PFSK-1 (cell line): Measurements from ENCODE around the gene RETREG1.

Source experiments
- FOXP2 ChIP-seq: optimal IDR thresholded peaks from 2 replicates; pipeline ENCODE3; 2011; ENCODE audit warnings: borderline replicate concordance, control low read depth, inconsistent platforms; ENCODE audit not compliant: insufficient read depth; ENCODE audit errors: extremely low read length, extremely low read depth
- POLR2AphosphoS5 ChIP-seq: IDR thresholded peaks from 2 replicates; pipeline ENCODE4 v1.6.1; 2012; ENCODE audit warnings: low read depth, mild to moderate bottlenecking, control low read depth, low read length, moderate library complexity
- SIN3A ChIP-seq: IDR thresholded peaks from 2 replicates; pipeline ENCODE4 v1.6.1; 2012; ENCODE audit warnings: mild to moderate bottlenecking, low read length, moderate library complexity, borderline replicate concordance; ENCODE audit not compliant: insufficient read depth
- TAF1 ChIP-seq: IDR thresholded peaks from 2 replicates; pipeline ENCODE4 v1.6.1; 2012; ENCODE audit warnings: low read length, control low read depth, borderline replicate concordance; ENCODE audit not compliant: insufficient read depth
- TF ChIP-seq, protein P1 (sequence below), 2 experiments: IDR thresholded peaks; 2 replicates each; pipeline versions ENCODE4 v1.6.1 to v1.8.0; 2011 to 2012; ENCODE audit warnings: low read depth in 2 of 2, low read length in 2 of 2, control low read depth in 1 of 2, inconsistent platforms in 1 of 2, mild to moderate bottlenecking in 1 of 2, moderate library complexity in 1 of 2; ENCODE audit not compliant: insufficient read depth in 1 of 2

The RETREG1 gene

DNA sequence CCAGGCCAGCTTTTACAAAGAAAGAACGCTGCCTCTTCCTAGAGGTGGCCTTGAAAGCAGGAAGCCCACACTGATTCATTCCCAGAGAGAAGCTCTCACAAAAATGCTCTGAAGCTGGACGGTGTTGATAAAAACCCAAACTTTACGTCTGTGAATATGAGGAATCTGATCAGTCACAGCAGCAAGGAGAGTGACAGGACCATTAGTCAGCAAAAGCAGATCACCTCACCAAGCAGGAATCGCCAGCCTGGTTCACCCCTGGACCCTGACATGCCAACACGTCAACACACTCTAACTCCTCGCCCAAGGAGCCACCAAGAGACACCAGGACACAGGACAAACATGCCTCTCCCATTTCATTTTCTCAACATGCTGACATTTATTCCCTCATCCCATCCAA is 80.6 kb downstream of the RETREG1 start:
- TF ChIP-seq TAF1 (no peak), SIN3A (no peak), FOXP2 (no peak), POLR2AphosphoS5 (no peak)
- TF ChIP-seq, protein P1, sequence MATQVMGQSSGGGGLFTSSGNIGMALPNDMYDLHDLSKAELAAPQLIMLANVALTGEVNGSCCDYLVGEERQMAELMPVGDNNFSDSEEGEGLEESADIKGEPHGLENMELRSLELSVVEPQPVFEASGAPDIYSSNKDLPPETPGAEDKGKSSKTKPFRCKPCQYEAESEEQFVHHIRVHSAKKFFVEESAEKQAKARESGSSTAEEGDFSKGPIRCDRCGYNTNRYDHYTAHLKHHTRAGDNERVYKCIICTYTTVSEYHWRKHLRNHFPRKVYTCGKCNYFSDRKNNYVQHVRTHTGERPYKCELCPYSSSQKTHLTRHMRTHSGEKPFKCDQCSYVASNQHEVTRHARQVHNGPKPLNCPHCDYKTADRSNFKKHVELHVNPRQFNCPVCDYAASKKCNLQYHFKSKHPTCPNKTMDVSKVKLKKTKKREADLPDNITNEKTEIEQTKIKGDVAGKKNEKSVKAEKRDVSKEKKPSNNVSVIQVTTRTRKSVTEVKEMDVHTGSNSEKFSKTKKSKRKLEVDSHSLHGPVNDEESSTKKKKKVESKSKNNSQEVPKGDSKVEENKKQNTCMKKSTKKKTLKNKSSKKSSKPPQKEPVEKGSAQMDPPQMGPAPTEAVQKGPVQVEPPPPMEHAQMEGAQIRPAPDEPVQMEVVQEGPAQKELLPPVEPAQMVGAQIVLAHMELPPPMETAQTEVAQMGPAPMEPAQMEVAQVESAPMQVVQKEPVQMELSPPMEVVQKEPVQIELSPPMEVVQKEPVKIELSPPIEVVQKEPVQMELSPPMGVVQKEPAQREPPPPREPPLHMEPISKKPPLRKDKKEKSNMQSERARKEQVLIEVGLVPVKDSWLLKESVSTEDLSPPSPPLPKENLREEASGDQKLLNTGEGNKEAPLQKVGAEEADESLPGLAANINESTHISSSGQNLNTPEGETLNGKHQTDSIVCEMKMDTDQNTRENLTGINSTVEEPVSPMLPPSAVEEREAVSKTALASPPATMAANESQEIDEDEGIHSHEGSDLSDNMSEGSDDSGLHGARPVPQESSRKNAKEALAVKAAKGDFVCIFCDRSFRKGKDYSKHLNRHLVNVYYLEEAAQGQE (IDR thresholded peaks at IDR 0.05; ENCODE audit: insufficient read depth in 1 of 2, low read depth in 2 of 2, low read length in 2 of 2): no peak

DNA sequence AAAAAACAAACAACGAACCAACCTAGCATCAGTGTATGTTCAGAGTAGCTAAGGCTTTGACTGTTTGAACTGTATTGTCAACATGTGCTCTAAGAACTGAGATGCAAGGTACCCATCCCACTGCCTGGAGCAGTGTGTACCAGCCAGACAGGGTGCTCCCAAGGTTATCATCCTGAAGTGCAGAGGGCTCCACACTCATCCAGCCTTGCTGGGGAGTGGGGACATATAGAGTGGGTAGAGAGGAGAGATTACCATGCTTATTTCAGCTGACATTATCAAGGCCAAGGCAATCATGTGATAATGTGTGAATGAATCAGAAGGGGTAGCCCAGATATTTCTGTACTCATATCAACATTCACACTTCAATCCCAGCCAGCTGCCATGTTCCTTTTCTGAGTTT is 82.5 kb downstream of the RETREG1 start:
- TF ChIP-seq TAF1: no peak
- TF ChIP-seq POLR2AphosphoS5: no peak
- TF ChIP-seq SIN3A: no peak
- TF ChIP-seq FOXP2: no peak
- TF ChIP-seq, protein P1 (IDR thresholded peaks at IDR 0.05; ENCODE audit: insufficient read depth in 1 of 2, low read depth in 2 of 2, low read length in 2 of 2): no peak

DNA sequence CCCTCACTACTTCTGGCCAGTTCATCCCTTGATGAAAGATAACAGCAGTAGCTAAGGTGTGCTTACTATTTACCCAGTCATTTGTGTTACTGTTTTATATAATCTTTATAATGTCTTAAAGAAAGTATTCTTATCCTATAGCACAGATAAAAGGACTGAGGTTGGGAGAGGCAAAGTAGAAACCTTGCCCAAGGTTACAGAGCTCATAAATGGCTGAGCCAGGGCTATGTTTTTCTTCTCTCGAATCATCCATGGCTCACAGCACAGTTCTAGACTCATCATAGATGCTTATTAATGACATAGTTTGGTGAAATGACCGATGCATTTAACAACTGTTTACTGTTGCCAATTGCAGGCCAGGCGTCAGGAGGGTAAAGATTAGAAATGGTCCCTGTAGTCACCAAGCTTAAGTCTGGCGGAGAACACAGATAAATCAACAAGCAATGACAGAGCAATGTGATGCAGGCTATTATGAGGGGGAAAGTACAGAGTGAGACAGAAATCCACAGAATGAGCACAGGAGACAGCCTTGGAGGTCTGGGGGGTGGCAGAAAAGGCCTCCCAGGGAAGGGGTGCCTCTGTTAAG is 85.6 kb downstream of the RETREG1 start:
- TF ChIP-seq, protein P1 (IDR thresholded peaks at IDR 0.05; ENCODE audit: insufficient read depth in 1 of 2, low read depth in 2 of 2, low read length in 2 of 2): no peak

DNA sequence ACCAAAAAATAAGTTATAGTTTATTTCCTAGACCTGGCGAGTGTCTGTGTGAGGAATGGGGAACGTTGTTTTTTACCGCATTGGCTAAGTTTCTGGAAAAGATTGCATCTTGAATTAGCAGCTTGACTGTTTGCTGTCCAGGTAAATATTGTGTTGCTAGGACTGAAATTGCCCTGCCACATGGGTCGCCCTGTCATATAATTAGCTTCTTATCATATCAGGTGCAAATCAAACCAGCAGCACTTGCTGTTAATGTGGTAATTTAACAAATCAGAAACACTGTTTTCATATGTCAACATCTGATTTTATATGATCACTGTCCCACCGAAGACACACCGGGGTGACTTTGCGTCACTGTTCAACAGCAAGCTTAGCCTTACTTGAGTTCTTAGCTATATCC is 87.5 kb downstream of the RETREG1 start:
- TF ChIP-seq FOXP2 (no peak), TAF1 (no peak), SIN3A (no peak)
- TF ChIP-seq, protein P1 (IDR thresholded peaks at IDR 0.05; ENCODE audit: insufficient read depth in 1 of 2, low read depth in 2 of 2, low read length in 2 of 2): no peak

DNA sequence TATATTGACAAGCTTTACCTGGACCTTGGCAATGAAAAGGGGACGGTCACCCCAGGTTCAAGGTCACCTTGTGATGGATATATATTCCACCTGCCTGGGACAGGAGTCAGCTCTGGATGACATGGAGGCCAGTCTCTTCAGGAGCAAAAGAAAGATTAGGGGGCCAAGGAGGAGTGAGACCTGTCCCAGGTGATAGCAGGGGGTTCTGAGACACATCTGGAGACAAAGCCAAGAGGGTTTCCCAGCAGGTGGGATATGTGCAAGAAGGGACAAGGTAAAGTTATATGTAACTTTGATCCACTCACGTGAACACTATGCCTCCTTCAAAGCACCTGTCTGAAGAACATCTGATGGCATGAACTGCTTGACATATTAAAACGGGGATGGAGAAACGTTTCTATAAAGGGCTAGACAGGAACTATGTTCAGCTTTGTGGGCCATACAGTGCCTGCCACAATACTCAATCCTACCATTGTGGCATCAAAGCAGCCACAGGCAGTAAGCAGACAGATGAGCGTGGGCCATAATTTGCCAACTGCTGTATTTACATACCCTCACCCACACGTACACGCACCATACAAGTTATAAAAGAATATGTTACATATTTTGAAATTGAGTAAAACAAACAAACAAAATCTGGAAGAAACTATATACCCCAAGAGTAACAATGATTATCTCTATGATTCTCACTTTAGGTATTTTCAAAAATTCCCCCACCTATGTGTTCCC is 88.3 kb downstream of the RETREG1 start:
- no peak for TF ChIP-seq FOXP2
- TF ChIP-seq SIN3A: no peak
- no peak for TF ChIP-seq TAF1
- TF ChIP-seq, protein P1 (IDR thresholded peaks at IDR 0.05; ENCODE audit: insufficient read depth in 1 of 2, low read depth in 2 of 2, low read length in 2 of 2): no peak
- no peak for TF ChIP-seq POLR2AphosphoS5
